CD4-positive, CD25-positive, alpha-beta regulatory T cell (primary cell): Measurements from ENCODE around the gene ANAPC4. TPM values are rescaled to one million over a fixed set of nuclear protein-coding genes. Genes with fewer than 3 reads are reported as not detected.
A peak's percentile ranks its signal among the peaks of the same experiment; 100 is the strongest.

Experiments
- ATAC-seq, 2 donors: fragments of 150-1000 bp; cut with Tn5 transposase; one replicate each; pipeline ENCODE4 v1.10.0; 2021; ENCODE audit warnings: low read depth in 2 of 2, moderate number of reproducible peaks in 2 of 2, moderate library complexity in 1 of 2
- DNase-seq, 3 donors: peaks; one replicate each; pipeline versions ENCODE4 v3.0.0 to v3.0.0-alpha.2; 2012 to 2022; ENCODE audit warnings: mixed read lengths in 1 of 3
- H3K27ac ChIP-seq: one replicate; pipeline ENCODE4 v1.7.0; 2013; ENCODE audit warnings: mild to moderate bottlenecking, low read length; ENCODE audit not compliant: insufficient read depth, poor library complexity, severe bottlenecking
- H3K27me3 ChIP-seq: one replicate; pipeline ENCODE4 v1.7.0; 2013; ENCODE audit warnings: low read length; ENCODE audit not compliant: control insufficient read depth, insufficient read depth
- H3K36me3 ChIP-seq: one replicate; pipeline ENCODE4 v1.7.0; 2013; ENCODE audit warnings: mild to moderate bottlenecking, low read length, moderate library complexity; ENCODE audit not compliant: control insufficient read depth, insufficient read depth
- H3K4me1 ChIP-seq: 2 replicates; pipeline ENCODE4 v1.7.0; 2013; ENCODE audit warnings: mild to moderate bottlenecking, low read length; ENCODE audit not compliant: insufficient read depth, control insufficient read depth, poor library complexity, severe bottlenecking
- H3K4me3 ChIP-seq: one replicate; pipeline ENCODE4 v1.7.0; 2013; ENCODE audit warnings: low read depth, mild to moderate bottlenecking, low read length, moderate library complexity
- H3K9me3 ChIP-seq, 2 experiments: 1 replicate in 1 of 2; 2 replicates in 1 of 2; pipeline ENCODE4 v1.7.0; 2013; ENCODE audit warnings: low read length in 2 of 2, mild to moderate bottlenecking in 1 of 2, moderate library complexity in 1 of 2; ENCODE audit not compliant: control insufficient read depth in 2 of 2
- H3K27ac Mint-ChIP-seq, 3 donors: one replicate each; pipeline ENCODE4 v1.8.0; 2020 to 2022; ENCODE audit warnings: mild to moderate bottlenecking in 3 of 3, mixed read lengths in 3 of 3, moderate library complexity in 2 of 3
- H3K27me3 Mint-ChIP-seq: one replicate; pipeline ENCODE4 v1.8.0; 2022; ENCODE audit warnings: mild to moderate bottlenecking, mixed read lengths
- H3K36me3 Mint-ChIP-seq: one replicate; pipeline ENCODE4 v1.8.0; 2020; ENCODE audit warnings: mixed read lengths
- H3K4me1 Mint-ChIP-seq, 4 donors: one replicate each; pipeline ENCODE4 v1.8.0; 2020 to 2022; ENCODE audit warnings: mixed read lengths in 4 of 4, mild to moderate bottlenecking in 1 of 4
- H3K4me3 Mint-ChIP-seq, 4 donors: one replicate each; pipeline ENCODE4 v1.8.0; 2020 to 2022; ENCODE audit warnings: mild to moderate bottlenecking in 4 of 4, mixed read lengths in 4 of 4, moderate library complexity in 3 of 4
- H3K9me3 Mint-ChIP-seq, 7 donors: one replicate each; pipeline ENCODE4 v1.8.0; 2020 to 2022; ENCODE audit warnings: mixed read lengths in 7 of 7, mild to moderate bottlenecking in 3 of 7, moderate library complexity in 2 of 7
- polyA plus RNA-seq, 4 donors: library from polyadenylated mRNA; unstranded; fragments of 300-500 nt; fragmentation: Illumina TruSeq; gene quantifications; one replicate each; pipeline ENCODE4 v1.2.3, GENCODE V29; 2021
- total RNA-seq: library from RNA; stranded (reverse); gene quantifications from one replicate; pipeline ENCODE4 v1.2.3, GENCODE V29; 2022

ANAPC4 gene
- total and polyA plus RNA-seq, 5 donors from 2014 or later: 18.5 to 50.0 (median 23.6) TPM

DNA sequence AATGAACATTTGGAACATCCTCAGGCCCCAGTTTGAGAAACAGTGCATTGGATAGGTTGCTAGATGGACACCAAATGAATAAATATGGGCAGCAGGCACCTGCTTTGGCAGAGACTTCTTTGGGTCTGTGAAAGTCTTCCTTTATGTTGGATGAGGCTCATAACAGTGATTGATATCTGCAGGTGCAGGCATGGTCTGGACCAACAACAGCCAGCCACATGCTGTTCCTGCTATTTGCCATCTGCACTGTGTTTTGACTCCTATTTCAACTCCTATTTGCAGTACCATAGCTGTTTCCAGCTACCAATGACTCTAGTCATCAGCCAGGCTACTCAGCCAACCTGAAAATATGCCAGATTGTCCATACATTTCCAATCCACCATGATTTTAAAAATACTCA lies 60.9 kb downstream of the ANAPC4 start:
- Mint-ChIP-seq H3K27me3 (peaks cover 8% of the 10 kb centered on the region), H3K9me3 (peaks cover 0 to 10% (median 0%) of the 10 kb centered on the region in 7 donors), H3K4me3 (no peak overlapping the region), H3K27ac (no peak overlapping the region), H3K4me1 (no peaks in the 10 kb centered on the region), H3K36me3 (no peaks in the 10 kb centered on the region)
- ATAC-seq (no peak), DNase-seq (no peak)
- Histone ChIP-seq H3K4me3 (no peak overlapping the region), H3K4me1 (no peaks in the 10 kb centered on the region), H3K36me3 (no peaks in the 10 kb centered on the region), H3K9me3 (peaks cover 0 to 4% of the 10 kb centered on the region in 2 experiments), H3K27me3 (no peaks in the 10 kb centered on the region), H3K27ac (no peak overlapping the region)

DNA sequence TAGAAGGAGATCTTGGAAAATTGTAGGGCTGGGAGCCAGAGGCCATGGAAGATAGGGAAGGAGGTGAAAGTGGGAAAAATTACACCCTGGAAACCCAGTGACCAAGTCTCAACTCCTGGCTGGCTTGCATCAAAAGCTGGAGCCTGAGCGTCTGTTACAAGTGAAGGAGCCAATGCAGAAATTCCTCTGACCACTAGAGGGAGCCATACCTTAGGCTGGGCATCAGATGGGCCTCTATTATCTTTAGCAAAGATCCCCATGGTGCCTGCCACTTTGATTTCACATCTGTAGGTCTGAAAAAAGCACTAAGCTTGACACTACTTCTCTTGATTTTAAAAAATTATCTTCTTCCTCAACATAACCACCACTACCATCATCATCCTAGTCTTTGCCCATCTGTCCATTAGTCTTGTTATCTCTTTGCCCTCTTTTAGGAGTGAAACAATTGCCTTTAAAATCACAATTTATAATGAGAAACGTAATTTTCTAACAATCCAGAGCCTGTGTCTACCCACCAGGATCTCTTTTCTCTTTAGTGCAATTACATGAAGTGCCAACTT lies 62.9 kb downstream of the ANAPC4 start:
- Mint-ChIP-seq H3K4me3 (no peak overlapping the region), H3K36me3 (no peaks in the 10 kb centered on the region), H3K9me3 (peaks cover 0 to 10% (median 0%) of the 10 kb centered on the region in 7 donors), H3K4me1 (no peaks in the 10 kb centered on the region), H3K27me3 (peaks cover 8% of the 10 kb centered on the region), H3K27ac (no peak overlapping the region)
- Histone ChIP-seq H3K27me3 (no peaks in the 10 kb centered on the region), H3K9me3 (peaks cover 0 to 4% of the 10 kb centered on the region in 2 experiments), H3K36me3 (no peaks in the 10 kb centered on the region), H3K4me1 (no peaks in the 10 kb centered on the region), H3K27ac (no peak overlapping the region), H3K4me3 (no peak overlapping the region)
- DNase-seq (peak; percentile 17 to 67 (median 39)), ATAC-seq (peak; percentile 46 to 47)

DNA sequence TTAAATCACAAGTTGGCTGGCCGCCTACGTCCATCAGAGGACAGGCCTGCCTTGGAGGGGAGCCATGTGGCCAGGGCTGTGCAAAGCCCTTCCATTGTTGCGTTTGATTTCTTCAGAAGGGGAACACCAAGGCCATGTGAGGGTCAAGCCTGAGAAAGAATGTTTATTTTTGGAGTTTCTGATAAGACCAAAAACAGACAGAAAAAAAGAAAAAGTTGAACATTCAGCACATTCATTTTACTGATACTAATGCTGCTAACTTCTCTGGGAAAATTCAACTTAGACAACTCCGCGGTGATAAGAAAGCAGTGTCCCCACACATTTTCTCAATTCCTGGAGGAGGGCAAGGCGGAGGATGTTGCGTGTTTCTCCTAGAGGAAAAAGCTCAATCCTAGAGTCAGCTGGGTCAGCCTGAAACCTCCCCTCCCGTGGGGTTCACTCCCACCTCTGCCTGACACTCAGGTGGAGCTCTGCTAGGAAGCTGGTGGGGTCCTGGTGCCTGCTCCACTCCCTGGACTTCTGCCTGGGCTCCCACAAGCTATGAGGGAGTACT lies 63.5 kb downstream of the ANAPC4 start:
- Histone ChIP-seq H3K27ac (no peak overlapping the region), H3K4me3 (no peak overlapping the region), H3K9me3 (peaks cover 0 to 4% of the 10 kb centered on the region in 2 experiments), H3K36me3 (no peaks in the 10 kb centered on the region), H3K4me1 (no peaks in the 10 kb centered on the region), H3K27me3 (no peaks in the 10 kb centered on the region)
- ATAC-seq (no peak), DNase-seq (no peak)
- Mint-ChIP-seq H3K9me3 (peaks cover 0 to 10% (median 0%) of the 10 kb centered on the region in 7 donors), H3K27me3 (peaks cover 8% of the 10 kb centered on the region), H3K4me1 (no peaks in the 10 kb centered on the region), H3K27ac (no peak overlapping the region), H3K36me3 (no peaks in the 10 kb centered on the region), H3K4me3 (no peak overlapping the region)

DNA sequence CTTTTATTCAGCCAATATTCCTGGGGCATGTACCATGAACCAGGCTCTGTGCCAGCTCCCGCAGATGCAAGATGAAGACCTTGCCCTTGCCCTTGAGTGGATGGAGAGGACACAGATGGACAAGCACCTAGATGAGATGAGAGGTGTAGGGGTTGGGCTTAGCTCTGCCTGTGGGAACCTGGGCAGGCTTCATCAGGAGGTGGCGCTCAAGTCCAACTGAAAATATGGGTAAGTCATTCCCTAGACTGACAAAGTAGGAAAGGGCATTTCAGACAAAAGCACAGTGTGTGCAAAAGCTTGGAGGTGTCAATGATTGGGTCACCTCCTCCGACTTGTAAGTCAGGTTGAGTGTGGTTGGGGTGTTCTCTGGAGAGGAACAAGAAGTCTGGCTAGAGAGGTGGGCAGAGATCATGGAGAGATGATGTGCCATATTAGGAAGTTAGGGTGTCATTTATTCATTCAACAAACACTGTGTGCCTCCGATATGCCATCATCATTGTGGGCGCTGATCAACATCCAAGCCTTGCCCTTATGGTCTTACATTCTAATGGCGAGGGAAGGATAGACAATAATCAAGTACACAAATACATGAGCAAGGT lies 64.6 kb downstream of the ANAPC4 start:
- H3K9me3 ChIP-seq: peaks cover 0 to 4% of the 10 kb centered on the region in 2 experiments
- DNase-seq: peak in 1 of 3 donors; percentile 15

DNA sequence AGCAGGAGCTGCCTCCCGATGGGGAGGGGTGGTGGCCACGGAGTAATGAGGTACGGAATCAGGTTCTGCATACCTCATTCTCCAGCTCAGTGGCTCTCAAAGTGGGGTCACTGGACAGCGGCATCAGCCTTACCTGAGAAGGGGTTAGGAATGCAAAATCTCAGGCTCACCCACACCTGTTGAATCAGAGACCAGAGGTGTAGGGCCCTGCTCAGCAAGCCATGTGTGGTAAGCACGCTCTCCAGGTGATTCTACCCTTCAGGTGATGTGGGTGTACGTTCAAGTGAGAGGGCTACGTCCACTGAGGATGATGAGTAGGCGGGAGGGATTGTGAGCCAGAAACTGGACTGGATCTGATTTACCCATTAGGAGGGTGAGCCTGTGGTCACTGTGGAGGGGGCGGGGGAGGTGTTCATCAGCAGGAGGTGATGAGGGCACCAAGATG lies 65.8 kb downstream of the ANAPC4 start:
- H3K4me1 Mint-ChIP-seq: no peaks in the 10 kb centered on the region
- no peak for ATAC-seq
- no peak overlapping the region for H3K27ac ChIP-seq
- H3K27me3 ChIP-seq: no peaks in the 10 kb centered on the region
- no peak overlapping the region for H3K4me3 ChIP-seq
- H3K36me3 ChIP-seq: no peaks in the 10 kb centered on the region
- DNase-seq: no peak
- no peak overlapping the region for H3K4me3 Mint-ChIP-seq
- peaks cover 0 to 10% (median 0%) of the 10 kb centered on the region in 7 donors for H3K9me3 Mint-ChIP-seq
- no peak overlapping the region for H3K27ac Mint-ChIP-seq
- peaks cover 8% of the 10 kb centered on the region for H3K27me3 Mint-ChIP-seq
- H3K36me3 Mint-ChIP-seq: peaks cover 4% of the 10 kb centered on the region
- H3K9me3 ChIP-seq: peaks cover 0 to 4% of the 10 kb centered on the region in 2 experiments
- H3K4me1 ChIP-seq: no peaks in the 10 kb centered on the region

More for the DNA sequence above, 64.6 kb downstream of the ANAPC4 start:
- Histone ChIP-seq H3K36me3 (no peaks in the 10 kb centered on the region), H3K27ac (no peak overlapping the region), H3K27me3 (no peaks in the 10 kb centered on the region), H3K4me1 (no peaks in the 10 kb centered on the region), H3K4me3 (no peak overlapping the region)
- Mint-ChIP-seq H3K4me1 (no peaks in the 10 kb centered on the region), H3K9me3 (peaks cover 0 to 10% (median 0%) of the 10 kb centered on the region in 7 donors), H3K27me3 (peaks cover 8% of the 10 kb centered on the region), H3K36me3 (peaks cover 4% of the 10 kb centered on the region), H3K4me3 (no peak overlapping the region), H3K27ac (peak overlapping the region in 1 of 3 donors; percentile 67)
- no peak for ATAC-seq

DNA sequence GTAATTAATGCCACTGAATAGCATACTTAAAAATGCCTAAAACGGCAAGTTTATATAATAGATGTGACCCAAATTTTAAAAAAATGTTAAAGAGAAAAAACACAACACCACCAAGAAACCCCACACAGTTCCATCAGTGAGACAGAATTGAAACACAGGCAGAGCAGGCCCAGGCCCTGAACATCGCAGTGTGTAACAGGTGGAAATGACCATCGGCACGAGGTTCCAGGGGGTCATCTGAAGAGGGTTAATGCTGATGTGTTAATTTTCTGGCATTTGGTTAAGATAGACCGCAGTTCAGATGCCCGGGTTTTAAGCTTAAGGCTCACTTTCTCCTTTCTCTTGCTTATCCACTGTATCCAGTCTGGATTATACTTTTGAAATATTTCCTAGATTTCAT lies 66.8 kb downstream of the ANAPC4 start:
- H3K4me1 ChIP-seq: no peaks in the 10 kb centered on the region
- Mint-ChIP-seq H3K9me3 (peaks cover 0 to 9% (median 0%) of the 10 kb centered on the region in 7 donors), H3K4me1 (no peaks in the 10 kb centered on the region), H3K27ac (no peak overlapping the region), H3K36me3 (peaks cover 4% of the 10 kb centered on the region), H3K4me3 (no peak overlapping the region), H3K27me3 (peaks cover 8% of the 10 kb centered on the region)
- DNase-seq (no peak), ATAC-seq (no peak)
- no peaks in the 10 kb centered on the region for H3K27me3 ChIP-seq
- H3K27ac ChIP-seq: no peak overlapping the region
- no peaks in the 10 kb centered on the region for H3K36me3 ChIP-seq
- no peak overlapping the region for H3K4me3 ChIP-seq
- peaks cover 0 to 4% of the 10 kb centered on the region in 2 experiments for H3K9me3 ChIP-seq

DNA sequence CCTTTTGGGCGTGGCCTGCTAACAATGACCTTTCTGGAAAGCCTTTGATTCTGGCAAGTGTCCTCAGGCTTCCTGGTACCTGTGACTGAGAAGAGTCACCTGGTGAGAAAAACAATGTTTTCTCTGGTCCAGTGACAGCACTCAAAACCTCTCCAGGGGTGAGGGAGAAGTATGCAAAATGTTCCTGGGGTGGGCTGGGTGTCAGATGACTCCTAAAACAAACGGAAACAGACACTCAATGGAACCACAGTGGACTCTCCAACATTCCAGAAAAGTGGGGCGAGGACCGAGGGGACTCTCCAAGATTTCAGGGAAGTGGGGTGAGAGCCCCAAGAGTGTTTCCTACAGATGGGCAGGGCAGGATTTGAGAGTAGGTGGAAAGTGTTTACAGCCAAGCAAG lies 69.5 kb downstream of the ANAPC4 start:
- no peak overlapping the region for H3K27ac ChIP-seq
- DNase-seq (no peak), ATAC-seq (no peak)
- H3K36me3 ChIP-seq: no peaks in the 10 kb centered on the region
- H3K27me3 ChIP-seq: no peaks in the 10 kb centered on the region
- Mint-ChIP-seq H3K4me3 (no peak overlapping the region), H3K27me3 (no peaks in the 10 kb centered on the region), H3K27ac (no peak overlapping the region), H3K9me3 (no peaks in the 10 kb centered on the region), H3K36me3 (peaks cover 4% of the 10 kb centered on the region), H3K4me1 (no peaks in the 10 kb centered on the region)
- no peaks in the 10 kb centered on the region for H3K4me1 ChIP-seq
- H3K9me3 ChIP-seq: no peaks in the 10 kb centered on the region
- H3K4me3 ChIP-seq: no peak overlapping the region
